Measurements from ENCODE around the gene TMEM255A. TPM values are rescaled to one million over a fixed set of nuclear protein-coding genes. Genes with fewer than 3 reads are reported as not detected.
A peak's percentile ranks its signal among the peaks of the same experiment; 100 is the strongest.

TMEM255A gene
- total and polyA plus RNA-seq, 2 of the 13 experiments (the other 11 are each of a cell fraction or from before 2014, with no cell fraction given), result 0.13 to 0.40 TPM

- TF ChIP-seq TCF12 (IDR thresholded peaks at IDR 0.05), result no peak
- no peak for TF ChIP-seq TCF12 (CRISPR knock-in tag; IDR thresholded peaks at IDR 0.05)
- no peak for TF ChIP-seq SIN3B (IDR thresholded peaks at IDR 0.05; ENCODE audit: low read length)
- TF ChIP-seq ZNF225 (CRISPR knock-in tag; IDR thresholded peaks at IDR 0.05), result no peak
- no peak for TF ChIP-seq YY1 (IDR thresholded peaks at IDR 0.05; ENCODE audit: insufficient read depth, insufficient replicate concordance, low read depth, low read length)
- 0 out of 2 replicates have a peak, but pooled peaks have one; percentile 51 for TF ChIP-seq ZFP36L1 (CRISPR knock-in tag; IDR thresholded peaks at IDR 0.05)
- TF ChIP-seq FOXO4 (CRISPR knock-in tag; conservative IDR thresholded peaks at IDR 0.05), result no peak
- TF ChIP-seq FOXK1 (CRISPR knock-in tag; IDR thresholded peaks at IDR 0.05; ENCODE audit: borderline replicate concordance, low read depth), result peak; percentile 16; the same call in 1 of the 2 replicates
- TF ChIP-seq RFXAP (CRISPR knock-in tag; IDR thresholded peaks at IDR 0.05; ENCODE audit: borderline replicate concordance), result peak; percentile 49; the same call in 1 of the 2 replicates
- no peak for TF ChIP-seq MBD4 (IDR thresholded peaks at IDR 0.05; ENCODE audit: borderline replicate concordance, low read length)
- no peak for TF ChIP-seq ZNF660 (CRISPR knock-in tag; IDR thresholded peaks at IDR 0.05; ENCODE audit: borderline replicate concordance, low read depth)
- no peak for TF ChIP-seq NCOR1 (IDR thresholded peaks at IDR 0.05; ENCODE audit: borderline replicate concordance, low read length)
- TF ChIP-seq RAD51 (IDR thresholded peaks at IDR 0.05; ENCODE audit: borderline replicate concordance), result no peak
- TF ChIP-seq ZSCAN21 (CRISPR knock-in tag; IDR thresholded peaks at IDR 0.05; ENCODE audit: borderline replicate concordance), result no peak
- no peak for TF ChIP-seq LRRFIP1 (CRISPR knock-in tag; conservative IDR thresholded peaks at IDR 0.05)
- 0 out of 2 replicates have a peak, but pooled peaks have one; percentile 56 for TF ChIP-seq NKX3-1 (CRISPR knock-in tag; IDR thresholded peaks at IDR 0.05)
- TF ChIP-seq ZNF510 (CRISPR knock-in tag; IDR thresholded peaks at IDR 0.05; ENCODE audit: low read depth), result 0 out of 2 replicates have a peak, but pooled peaks have one; percentile 42
- peak; percentile 61 for TF ChIP-seq KAT8 (CRISPR knock-in tag; IDR thresholded peaks at IDR 0.05)
- no peak for TF ChIP-seq ZFP41 (CRISPR knock-in tag; IDR thresholded peaks at IDR 0.05; ENCODE audit: borderline replicate concordance)
- peak; percentile 52; the same call in 1 of the 2 replicates for TF ChIP-seq KDM5B (CRISPR knock-in tag; IDR thresholded peaks at IDR 0.05; ENCODE audit: borderline replicate concordance)
- no peak for TF ChIP-seq ZNF776 (CRISPR knock-in tag; IDR thresholded peaks at IDR 0.05)
- TF ChIP-seq MED1 (CRISPR knock-in tag; IDR thresholded peaks at IDR 0.05), result peak; percentile 70
- TF ChIP-seq ZNF10 (CRISPR knock-in tag; IDR thresholded peaks at IDR 0.05; ENCODE audit: borderline replicate concordance, low read depth), result no peak
- TF ChIP-seq ZNF569 (CRISPR knock-in tag; IDR thresholded peaks at IDR 0.05; ENCODE audit: borderline replicate concordance), result no peak
- TF ChIP-seq ZNF563 (CRISPR knock-in tag; IDR thresholded peaks at IDR 0.05), result 0 out of 2 replicates have a peak, but pooled peaks have one; percentile 36
- TF ChIP-seq SKI (IDR thresholded peaks at IDR 0.05; ENCODE audit: partially characterized antibody), result no peak
- no peak for TF ChIP-seq HCFC1 (IDR thresholded peaks at IDR 0.05; ENCODE audit: low read depth, low read length)
Observed at GRCh38 chrX:120250522-120251271, 60.6 kb downstream of the TMEM255A start, which contains the start of gene ZBTB33 (continued).
